HepG2 (cell line): Measurements from ENCODE around the gene ACAT2. TPM values are rescaled to one million over a fixed set of nuclear protein-coding genes. Genes with fewer than 3 reads are reported as not detected.

Experiments
- GABPA ChIP-seq, 2 experiments: IDR thresholded peaks; 2 replicates each; pipeline ENCODE4 v1.6.1; 2011 to 2016; ENCODE audit warnings: low read depth in 2 of 2, low read length in 1 of 2, missing biosample characterization in 1 of 2, missing genetic modification characterization in 1 of 2
- GLI4 ChIP-seq: sonication (generic); formaldehyde crosslinking; IDR thresholded peaks from 2 replicates; pipeline ENCODE4 v1.5.1; 2020; ENCODE audit warnings: missing genetic modification reagents, mild to moderate bottlenecking, moderate library complexity, borderline replicate concordance
- KDM2A ChIP-seq: sonication (generic); formaldehyde crosslinking; IDR thresholded peaks from 2 replicates; pipeline ENCODE4 v1.4.0; 2020; ENCODE audit warnings: low read depth, missing genetic modification reagents, borderline replicate concordance
- PCBP1 ChIP-seq: fragments of 200-400 bp; formaldehyde crosslinking; IDR thresholded peaks from 2 replicates; pipeline ENCODE4 v1.6.1; 2017; ENCODE audit warnings: mild to moderate bottlenecking, low read depth, low read length, borderline replicate concordance
- PLRG1 ChIP-seq: fragments of 450-650 bp; conservative IDR thresholded peaks from 2 replicates; pipeline ENCODE4 v1.6.1; 2016
- RBM39 ChIP-seq: fragments of 200-400 bp; formaldehyde crosslinking; IDR thresholded peaks from one replicate; pipeline ENCODE4 v1.6.1; 2018; ENCODE audit warnings: antibody characterized with exemption, mild to moderate bottlenecking, low read depth, low read length; ENCODE audit not compliant: poor library complexity, severe bottlenecking
- SRSF4 ChIP-seq: fragments of 200-400 bp; formaldehyde crosslinking; IDR thresholded peaks from one replicate; pipeline ENCODE4 v1.6.1; 2018; ENCODE audit warnings: mild to moderate bottlenecking, low read depth, low read length, moderate library complexity; ENCODE audit not compliant: poor library complexity, severe bottlenecking
- ZNF101 ChIP-seq: sonication (generic); formaldehyde crosslinking; IDR thresholded peaks from 2 replicates; pipeline ENCODE4 v1.4.0; 2020; ENCODE audit warnings: mild to moderate bottlenecking, low read depth, missing genetic modification reagents, borderline replicate concordance
- polyA plus RNA-seq, 8 experiments: library from polyadenylated mRNA; depleted of rRNA in 3 of 8; stranded (reverse) in 7 of 8; unstranded in 1 of 8; fragments of >200 nt; fragmentation: Illumina TruSeq in 4 of 8; extraction: Trizol in 4 of 8; gene quantifications; 2 replicates each; pipeline versions ENCODE4 v1.2.1 to v1.2.3, GENCODE V29; 2011 to 2016; ENCODE audit warnings: low read depth in 4 of 8, missing spikeins in 1 of 8, mixed read lengths in 1 of 8; ENCODE audit not compliant: insufficient read depth in 1 of 8
- total RNA-seq, 5 experiments: library from RNA; depleted of rRNA; stranded (reverse); fragments of >200 nt; fragmentation: Illumina TruSeq; extraction: Trizol; gene quantifications; 2 replicates each; pipeline ENCODE4 v1.2.3, GENCODE V29; 2016; ENCODE audit warnings: low read depth in 1 of 5
- TF ChIP-seq, protein P1 (sequence below): sonication (generic); formaldehyde crosslinking; IDR thresholded peaks from 2 replicates; pipeline ENCODE4 v1.4.0; 2020; ENCODE audit warnings: missing genetic modification reagents, borderline replicate concordance
- TF ChIP-seq, protein P2 (sequence below), 2 experiments: fragments of 450-650 bp in 1 of 2; sonication (generic) in 1 of 2; formaldehyde crosslinking in 1 of 2; IDR thresholded peaks; 2 replicates each; pipeline versions ENCODE4 v1.6.1 to v1.8.0; 2016 to 2022; ENCODE audit warnings: antibody characterized with exemption in 1 of 2, mild to moderate bottlenecking in 1 of 2, missing genetic modification reagents in 1 of 2
- TF ChIP-seq, protein P3 (sequence below), 2 experiments: sonication (generic) in 1 of 2; formaldehyde crosslinking in 1 of 2; IDR thresholded peaks; 2 replicates each; pipeline versions ENCODE4 v1.4.0 to v1.6.1; 2018 to 2020; ENCODE audit warnings: missing genetic modification reagents in 2 of 2, borderline replicate concordance in 1 of 2, low read depth in 1 of 2, mild to moderate bottlenecking in 1 of 2, missing biosample characterization in 1 of 2
- TF ChIP-seq, protein P4 (sequence below): sonication (generic); formaldehyde crosslinking; IDR thresholded peaks from 2 replicates; pipeline ENCODE4 v1.8.0; 2022; ENCODE audit warnings: missing genetic modification reagents, mild to moderate bottlenecking, inconsistent platforms, borderline replicate concordance

Gene ACAT2
- total and polyA plus RNA-seq, 2 of the 13 experiments (the other 11 are each of a cell fraction or from before 2014, with no cell fraction given): 121 to 534 TPM

DNA sequence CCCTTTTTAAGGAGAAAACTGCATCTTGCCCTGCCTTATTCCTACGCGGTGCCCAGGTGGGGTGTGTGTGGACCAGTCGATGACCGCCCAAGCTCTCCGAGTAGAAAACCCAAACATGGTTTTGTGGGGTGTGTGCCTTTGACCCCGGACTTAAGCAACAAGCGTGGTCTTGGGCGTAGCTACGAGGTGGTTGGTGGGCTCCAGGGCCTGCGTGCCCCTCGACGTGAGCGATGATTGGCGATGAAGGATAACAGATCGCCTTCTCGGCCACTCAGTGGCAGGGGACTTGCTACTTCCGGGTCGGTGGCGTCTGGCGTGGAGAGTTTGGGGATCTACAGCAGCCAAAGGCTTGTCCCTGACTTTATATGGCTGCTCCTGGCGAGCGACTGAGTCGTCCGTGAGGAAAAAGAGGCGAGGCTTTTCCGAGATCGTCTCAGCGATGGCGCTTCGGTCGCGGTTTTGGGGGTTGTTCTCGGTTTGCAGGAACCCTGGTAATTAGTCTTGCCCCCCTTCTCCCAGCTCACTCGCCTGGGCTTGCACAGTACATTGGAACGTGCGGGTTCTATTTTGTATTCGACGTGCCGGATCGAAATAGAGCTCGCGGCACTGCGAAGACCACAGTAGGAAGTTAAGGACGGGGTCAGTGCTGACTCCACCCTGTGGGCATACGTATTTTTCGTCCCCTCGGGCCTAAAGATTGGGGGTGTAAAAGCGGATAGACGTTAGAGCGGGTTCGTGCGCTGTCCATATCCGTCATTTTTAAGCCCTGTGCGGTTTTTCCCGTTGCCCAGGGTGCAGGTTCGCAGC, 28.5 kb downstream of the ACAT2 start, which contains the start of gene MRPL18 (continued):
- TF ChIP-seq, protein P1, sequence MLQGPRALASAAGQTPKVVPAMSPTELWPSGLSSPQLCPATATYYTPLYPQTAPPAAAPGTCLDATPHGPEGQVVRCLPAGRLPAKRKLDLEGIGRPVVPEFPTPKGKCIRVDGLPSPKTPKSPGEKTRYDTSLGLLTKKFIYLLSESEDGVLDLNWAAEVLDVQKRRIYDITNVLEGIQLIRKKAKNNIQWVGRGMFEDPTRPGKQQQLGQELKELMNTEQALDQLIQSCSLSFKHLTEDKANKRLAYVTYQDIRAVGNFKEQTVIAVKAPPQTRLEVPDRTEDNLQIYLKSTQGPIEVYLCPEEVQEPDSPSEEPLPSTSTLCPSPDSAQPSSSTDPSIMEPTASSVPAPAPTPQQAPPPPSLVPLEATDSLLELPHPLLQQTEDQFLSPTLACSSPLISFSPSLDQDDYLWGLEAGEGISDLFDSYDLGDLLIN (CRISPR knock-in tag): no peak
- TF ChIP-seq ZNF101 (no peak), GABPA (IDR thresholded peaks at IDR 0.05; ENCODE audit: low read depth, low read length) (peak; percentile 72), GABPA (CRISPR knock-in tag; IDR thresholded peaks at IDR 0.05; ENCODE audit: low read depth) (peak; percentile 90), KDM2A (peak; percentile 59; the same call in 1 of the 2 replicates), SRSF4 (no peak), PLRG1 (no peak), PCBP1 (peak; percentile 96), RBM39 (no peak), GLI4 (CRISPR knock-in tag) (no peak)
- TF ChIP-seq, protein P2, sequence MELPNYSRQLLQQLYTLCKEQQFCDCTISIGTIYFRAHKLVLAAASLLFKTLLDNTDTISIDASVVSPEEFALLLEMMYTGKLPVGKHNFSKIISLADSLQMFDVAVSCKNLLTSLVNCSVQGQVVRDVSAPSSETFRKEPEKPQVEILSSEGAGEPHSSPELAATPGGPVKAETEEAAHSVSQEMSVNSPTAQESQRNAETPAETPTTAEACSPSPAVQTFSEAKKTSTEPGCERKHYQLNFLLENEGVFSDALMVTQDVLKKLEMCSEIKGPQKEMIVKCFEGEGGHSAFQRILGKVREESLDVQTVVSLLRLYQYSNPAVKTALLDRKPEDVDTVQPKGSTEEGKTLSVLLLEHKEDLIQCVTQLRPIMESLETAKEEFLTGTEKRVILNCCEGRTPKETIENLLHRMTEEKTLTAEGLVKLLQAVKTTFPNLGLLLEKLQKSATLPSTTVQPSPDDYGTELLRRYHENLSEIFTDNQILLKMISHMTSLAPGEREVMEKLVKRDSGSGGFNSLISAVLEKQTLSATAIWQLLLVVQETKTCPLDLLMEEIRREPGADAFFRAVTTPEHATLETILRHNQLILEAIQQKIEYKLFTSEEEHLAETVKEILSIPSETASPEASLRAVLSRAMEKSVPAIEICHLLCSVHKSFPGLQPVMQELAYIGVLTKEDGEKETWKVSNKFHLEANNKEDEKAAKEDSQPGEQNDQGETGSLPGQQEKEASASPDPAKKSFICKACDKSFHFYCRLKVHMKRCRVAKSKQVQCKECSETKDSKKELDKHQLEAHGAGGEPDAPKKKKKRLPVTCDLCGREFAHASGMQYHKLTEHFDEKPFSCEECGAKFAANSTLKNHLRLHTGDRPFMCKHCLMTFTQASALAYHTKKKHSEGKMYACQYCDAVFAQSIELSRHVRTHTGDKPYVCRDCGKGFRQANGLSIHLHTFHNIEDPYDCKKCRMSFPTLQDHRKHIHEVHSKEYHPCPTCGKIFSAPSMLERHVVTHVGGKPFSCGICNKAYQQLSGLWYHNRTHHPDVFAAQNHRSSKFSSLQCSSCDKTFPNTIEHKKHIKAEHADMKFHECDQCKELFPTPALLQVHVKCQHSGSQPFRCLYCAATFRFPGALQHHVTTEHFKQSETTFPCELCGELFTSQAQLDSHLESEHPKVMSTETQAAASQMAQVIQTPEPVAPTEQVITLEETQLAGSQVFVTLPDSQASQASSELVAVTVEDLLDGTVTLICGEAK (IDR thresholded peaks at IDR 0.05): no peak
- TF ChIP-seq, protein P2 (CRISPR knock-in tag; IDR thresholded peaks at IDR 0.05): 0 out of 2 replicates have a peak, but pooled peaks have one; percentile 14
- TF ChIP-seq, protein P3, sequence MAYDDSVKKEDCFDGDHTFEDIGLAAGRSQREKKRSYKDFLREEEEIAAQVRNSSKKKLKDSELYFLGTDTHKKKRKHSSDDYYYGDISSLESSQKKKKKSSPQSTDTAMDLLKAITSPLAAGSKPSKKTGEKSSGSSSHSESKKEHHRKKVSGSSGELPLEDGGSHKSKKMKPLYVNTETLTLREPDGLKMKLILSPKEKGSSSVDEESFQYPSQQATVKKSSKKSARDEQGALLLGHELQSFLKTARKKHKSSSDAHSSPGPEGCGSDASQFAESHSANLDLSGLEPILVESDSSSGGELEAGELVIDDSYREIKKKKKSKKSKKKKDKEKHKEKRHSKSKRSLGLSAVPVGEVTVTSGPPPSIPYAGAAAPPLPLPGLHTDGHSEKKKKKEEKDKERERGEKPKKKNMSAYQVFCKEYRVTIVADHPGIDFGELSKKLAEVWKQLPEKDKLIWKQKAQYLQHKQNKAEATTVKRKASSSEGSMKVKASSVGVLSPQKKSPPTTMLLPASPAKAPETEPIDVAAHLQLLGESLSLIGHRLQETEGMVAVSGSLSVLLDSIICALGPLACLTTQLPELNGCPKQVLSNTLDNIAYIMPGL (CRISPR knock-in tag; IDR thresholded peaks at IDR 0.05; ENCODE audit: borderline replicate concordance in 1 of 2, low read depth in 1 of 2): peak in 1 of 2 experiments; percentile 80; a peak in 2 of 4 replicates
- TF ChIP-seq, protein P4, sequence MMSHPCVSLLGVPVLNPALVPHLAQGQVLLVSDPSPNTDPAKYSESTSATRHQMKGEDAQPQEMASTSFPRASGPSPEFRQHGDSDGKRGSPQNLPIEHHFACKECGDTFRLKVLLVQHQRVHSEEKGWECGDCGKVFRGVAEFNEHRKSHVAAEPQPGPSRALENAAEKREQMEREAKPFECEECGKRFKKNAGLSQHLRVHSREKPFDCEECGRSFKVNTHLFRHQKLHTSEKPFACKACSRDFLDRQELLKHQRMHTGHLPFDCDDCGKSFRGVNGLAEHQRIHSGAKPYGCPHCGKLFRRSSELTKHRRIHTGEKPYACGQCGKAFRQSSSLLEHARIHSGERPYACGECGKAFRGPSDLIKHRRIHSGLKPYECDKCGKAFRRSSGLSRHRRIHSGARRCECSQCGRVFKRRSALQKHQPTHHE (CRISPR knock-in tag): no peak; the same call in 1 of the 2 replicates
